Glomerular visceral epithelial cell (primary cell): Measurements from ENCODE around the gene DCTN3.
A peak's percentile ranks its signal among the peaks of the same experiment; 100 is the strongest.
"Not testable (repeated sequence)": the region's sequence is repeated elsewhere in the genome, so short reads cannot be mapped to it uniquely, and the experiment has no call there.

Experiments
- DNase-seq: peaks from one replicate; pipeline ENCODE4 v3.0.0-alpha.2; 2016; ENCODE audit errors: extremely low spot score

The DCTN3 gene

GRCh38 chr9:34647084-34647403 is 26.7 kb upstream of the DCTN3 start:
- DNase-seq: no peak

- DNase-seq: peak; percentile 94
Observed at GRCh38 chr9:34646211-34647083, 26.2 kb upstream of the DCTN3 start, which contains the start of gene GALT. Gene GALT (plus strand): TSS chr9:34646675. CDS start chr9:34646705, 30 bp downstream.

GRCh38 chr9:34644766-34645314 is 24.5 kb upstream of the DCTN3 start:
- no peak for DNase-seq

- DNase-seq: no peak
Observed at GRCh38 chr9:34642679-34643078, 22.4 kb upstream of the DCTN3 start.

GRCh38 chr9:34639322-34639721 is 19.0 kb upstream of the DCTN3 start:
- not testable (repeated sequence) for DNase-seq

- no peak for DNase-seq
Observed at GRCh38 chr9:34638138-34638445, 17.8 kb upstream of the DCTN3 start.

GRCh38 chr9:34637356-34638137 is 17.3 kb upstream of the DCTN3 start, which contains the start of gene SIGMAR1:
Gene SIGMAR1 (minus strand): TSS chr9:34637787. CDS start chr9:34637697, 90 bp downstream.
- DNase-seq: peak; percentile 92

GRCh38 chr9:34636791-34637355 is 16.6 kb upstream of the DCTN3 start:
- peak; percentile 40 for DNase-seq

- DNase-seq: no peak
Observed at GRCh38 chr9:34635556-34635955, 15.3 kb upstream of the DCTN3 start.

GRCh38 chr9:34634551-34635248 is 14.4 kb upstream of the DCTN3 start:
- no peak for DNase-seq

- peak; percentile 69 for DNase-seq
Observed at GRCh38 chr9:34633851-34634550, 13.7 kb upstream of the DCTN3 start.

- DNase-seq: no peak
Observed at GRCh38 chr9:34633166-34633565, 12.9 kb upstream of the DCTN3 start.

- DNase-seq: no peak
Observed at GRCh38 chr9:34630402-34631154, 10.3 kb upstream of the DCTN3 start.

- DNase-seq: no peak
Observed at GRCh38 chr9:34629491-34629808, 9.2 kb upstream of the DCTN3 start.

GRCh38 chr9:34628656-34629490 is 8.6 kb upstream of the DCTN3 start, which contains the start of gene ARID3C:
Gene ARID3C (minus strand): TSS chr9:34629066. CDS start chr9:34628014, 1,052 bp downstream.
- DNase-seq: peak; percentile 36

GRCh38 chr9:34627716-34628655 is 7.7 kb upstream of the DCTN3 start:
- no peak for DNase-seq

GRCh38 chr9:34625186-34625486 is 4.8 kb upstream of the DCTN3 start:
- DNase-seq: no peak

GRCh38 chr9:34624475-34625185 is 4.3 kb upstream of the DCTN3 start:
- DNase-seq: no peak
